ENCODE results near the gene PDCD2L. TPM values are rescaled to one million over a fixed set of nuclear protein-coding genes. Genes with fewer than 3 reads are reported as not detected.

Gene PDCD2L
- total and polyA plus RNA-seq, 10 of the 15 experiments (the other 5 are each of a cell fraction or from before 2014, with no cell fraction given) = 7.2 to 41.3 (median 26.9) TPM

DNA sequence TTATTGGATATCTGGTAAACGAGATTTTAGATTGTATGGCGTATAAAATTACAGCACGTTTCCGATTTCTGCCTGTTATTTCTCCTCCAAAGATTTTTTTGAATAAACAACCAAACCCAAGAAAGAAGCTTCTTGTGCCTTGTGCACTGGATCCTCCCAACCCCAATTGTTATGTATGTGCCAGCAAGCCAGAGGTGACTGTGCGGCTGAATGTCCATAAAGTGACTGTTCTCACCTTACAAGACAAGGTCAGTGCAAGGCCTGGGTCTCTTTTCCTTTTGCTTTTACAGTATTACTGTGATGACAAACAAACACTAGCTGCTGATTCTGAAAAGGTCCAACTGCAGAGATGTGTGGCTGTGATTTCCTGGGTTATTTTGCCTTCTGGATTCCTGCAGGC lies 54.5 kb downstream of the PDCD2L start:
- no peaks in the 10 kb centered on the region for H3K9me3 ChIP-seq (replicated peaks; ENCODE audit: control insufficient read depth, insufficient read depth, low read length)
- H3K79me2 ChIP-seq (ENCODE audit: control insufficient read depth, insufficient read depth, low read length) = no peaks in the 10 kb centered on the region; the same call in none of the 2 replicates
- in situ Hi-C loops (cut with MboI) = no loop called here
- TF ChIP-seq PBX3 (IDR thresholded peaks at IDR 0.05; ENCODE audit: insufficient replicate concordance, low read depth, low read length) = no peak
- POLR2A ChIA-PET = no interaction called here
- RAD21 ChIA-PET (ENCODE audit: unreplicated experiment) = no interaction called here
- no peaks in the 10 kb centered on the region for H3K27me3 ChIP-seq (replicated peaks in 1 of 2; ENCODE audit: control insufficient read depth in 2 of 2, insufficient read depth in 2 of 2, low read length in 1 of 2)
- H3K9ac ChIP-seq (ENCODE audit: control insufficient read depth, insufficient read depth, low read length) = no peak overlapping the region
- WGBS (ENCODE audit: insufficient coverage, insufficient replicate concordance, low lambda C conversion rate, missing lambda C conversion rate) = 89% methylated on average over 5 of the region's 5 CpGs
- H2AFZ ChIP-seq (ENCODE audit: control insufficient read depth, low read depth, low read length) = no peak overlapping the region
- SMC1A ChIA-PET (ENCODE audit: uncharacterized antibody, unreplicated experiment) = no interaction called here
- ATAC-seq (no peak), DNase-seq (ENCODE audit: low read depth, low spot score) (no peak), FAIRE-seq (no peak)
- H3K4me1 ChIP-seq (ENCODE audit: control insufficient read depth, insufficient read depth, low read length) = no peaks in the 10 kb centered on the region
- BruUV-seq (replicated peaks) = no TSS peak
- H4K20me1 ChIP-seq (ENCODE audit: control insufficient read depth, insufficient read depth) = no peaks in the 10 kb centered on the region
- peaks cover 18 to 55% of the 10 kb centered on the region in 2 experiments for H3K36me3 ChIP-seq (ENCODE audit: control insufficient read depth in 2 of 2, insufficient read depth in 2 of 2, low read length in 1 of 2)
- no peak overlapping the region for H3K4me2 ChIP-seq (ENCODE audit: control insufficient read depth, insufficient read depth)
- CTCF ChIA-PET = no interaction called here
- no peak overlapping the region for H3K4me3 ChIP-seq
- intact Hi-C loops (cut with micrococcal nuclease; ENCODE audit: unreplicated experiment) = no loop called here
- no peak overlapping the region for H3K27ac ChIP-seq (ENCODE audit: control insufficient read depth, insufficient read depth)

DNA sequence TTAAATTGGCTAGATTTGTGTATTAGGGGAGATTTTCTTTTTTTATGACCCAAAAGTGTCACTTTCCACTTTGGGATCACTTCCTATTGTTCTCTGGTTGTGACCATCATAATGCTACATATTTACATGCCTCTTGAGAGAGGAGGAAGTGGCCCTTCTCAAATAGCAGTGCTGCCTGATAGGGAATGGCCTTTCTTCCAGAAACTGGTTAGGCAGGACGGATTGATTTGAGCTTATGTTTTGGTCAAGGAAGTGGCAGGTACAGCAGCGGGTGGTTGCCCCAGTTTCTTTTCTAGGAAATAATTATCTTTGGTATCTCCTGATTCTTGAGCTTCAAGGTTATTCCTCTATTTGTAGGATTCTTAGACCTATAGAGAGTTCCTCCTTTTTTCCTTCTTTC lies 55.4 kb downstream of the PDCD2L start:
- SMC1A ChIA-PET (ENCODE audit: uncharacterized antibody, unreplicated experiment) = no interaction called here
- ATAC-seq (no peak), FAIRE-seq (no peak), DNase-seq (ENCODE audit: low read depth, low spot score) (no peak)
- Histone ChIP-seq H2AFZ (ENCODE audit: control insufficient read depth, low read depth, low read length) (no peak overlapping the region), H3K27ac (ENCODE audit: control insufficient read depth, insufficient read depth) (no peak overlapping the region), H3K4me3 (no peak overlapping the region), H3K9ac (ENCODE audit: control insufficient read depth, insufficient read depth, low read length) (no peak overlapping the region), H3K36me3 (ENCODE audit: control insufficient read depth in 2 of 2, insufficient read depth in 2 of 2, low read length in 1 of 2) (peaks cover 17 to 55% of the 10 kb centered on the region in 2 experiments), H3K9me3 (replicated peaks; ENCODE audit: control insufficient read depth, insufficient read depth, low read length) (no peaks in the 10 kb centered on the region), H3K79me2 (ENCODE audit: control insufficient read depth, insufficient read depth, low read length) (no peaks in the 10 kb centered on the region; the same call in none of the 2 replicates), H4K20me1 (ENCODE audit: control insufficient read depth, insufficient read depth) (no peaks in the 10 kb centered on the region), H3K27me3 (replicated peaks in 1 of 2; ENCODE audit: control insufficient read depth in 2 of 2, insufficient read depth in 2 of 2, low read length in 1 of 2) (no peaks in the 10 kb centered on the region), H3K4me2 (ENCODE audit: control insufficient read depth, insufficient read depth) (no peak overlapping the region), H3K4me1 (ENCODE audit: control insufficient read depth, insufficient read depth, low read length) (no peaks in the 10 kb centered on the region)
- intact Hi-C loops (cut with micrococcal nuclease; ENCODE audit: unreplicated experiment) (no loop called here), in situ Hi-C loops (cut with MboI) (no loop called here)
- TF ChIP-seq ZBTB4 (CRISPR knock-in tag; IDR thresholded peaks at IDR 0.05) (no peak), RUNX3 (IDR thresholded peaks at IDR 0.05; ENCODE audit: low read length) (no peak), PAX8 (IDR thresholded peaks at IDR 0.05) (no peak), IRF5 (IDR thresholded peaks at IDR 0.05; ENCODE audit: borderline replicate concordance) (no peak), GATAD2B (conservative IDR thresholded peaks at IDR 0.05; ENCODE audit: low read depth) (no peak), HDAC6 (IDR thresholded peaks at IDR 0.05; ENCODE audit: unreplicated experiment) (no peak), ATF7 (IDR thresholded peaks at IDR 0.05; ENCODE audit: low read depth) (no peak)
- TF ChIP-seq, protein P1, sequence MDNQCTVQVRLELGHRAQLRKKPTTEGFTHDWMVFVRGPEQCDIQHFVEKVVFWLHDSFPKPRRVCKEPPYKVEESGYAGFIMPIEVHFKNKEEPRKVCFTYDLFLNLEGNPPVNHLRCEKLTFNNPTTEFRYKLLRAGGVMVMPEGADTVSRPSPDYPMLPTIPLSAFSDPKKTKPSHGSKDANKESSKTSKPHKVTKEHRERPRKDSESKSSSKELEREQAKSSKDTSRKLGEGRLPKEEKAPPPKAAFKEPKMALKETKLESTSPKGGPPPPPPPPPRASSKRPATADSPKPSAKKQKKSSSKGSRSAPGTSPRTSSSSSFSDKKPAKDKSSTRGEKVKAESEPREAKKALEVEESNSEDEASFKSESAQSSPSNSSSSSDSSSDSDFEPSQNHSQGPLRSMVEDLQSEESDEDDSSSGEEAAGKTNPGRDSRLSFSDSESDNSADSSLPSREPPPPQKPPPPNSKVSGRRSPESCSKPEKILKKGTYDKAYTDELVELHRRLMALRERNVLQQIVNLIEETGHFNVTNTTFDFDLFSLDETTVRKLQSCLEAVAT (IDR thresholded peaks at IDR 0.05) = no peak
- WGBS (ENCODE audit: insufficient coverage, insufficient replicate concordance, low lambda C conversion rate, missing lambda C conversion rate) = 97% methylated on average over 2 of the region's 2 CpGs
- POLR2A ChIA-PET = no interaction called here
- BruUV-seq (replicated peaks) = no TSS peak
- CTCF ChIA-PET = interaction anchor here (1.8 kb wide), 1 partner anchor 29 kb away, joined by 3 read pairs; no protein-coding TSS in a partner anchor
- RAD21 ChIA-PET (ENCODE audit: unreplicated experiment) = no interaction called here
